GM21447 (cell line): ENCODE results near the gene SF3B4.
"Not testable (repeated sequence)": the region's sequence is repeated elsewhere in the genome, so short reads cannot be mapped to it uniquely, and the experiment has no call there.

Source experiments
- ATAC-seq: cut with Tn5 transposase; IDR thresholded peaks from one replicate; pipeline ENCODE4 v1.9.1; 2021; ENCODE audit not compliant: unreplicated experiment

Gene SF3B4, protein sequence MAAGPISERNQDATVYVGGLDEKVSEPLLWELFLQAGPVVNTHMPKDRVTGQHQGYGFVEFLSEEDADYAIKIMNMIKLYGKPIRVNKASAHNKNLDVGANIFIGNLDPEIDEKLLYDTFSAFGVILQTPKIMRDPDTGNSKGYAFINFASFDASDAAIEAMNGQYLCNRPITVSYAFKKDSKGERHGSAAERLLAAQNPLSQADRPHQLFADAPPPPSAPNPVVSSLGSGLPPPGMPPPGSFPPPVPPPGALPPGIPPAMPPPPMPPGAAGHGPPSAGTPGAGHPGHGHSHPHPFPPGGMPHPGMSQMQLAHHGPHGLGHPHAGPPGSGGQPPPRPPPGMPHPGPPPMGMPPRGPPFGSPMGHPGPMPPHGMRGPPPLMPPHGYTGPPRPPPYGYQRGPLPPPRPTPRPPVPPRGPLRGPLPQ

DNA sequence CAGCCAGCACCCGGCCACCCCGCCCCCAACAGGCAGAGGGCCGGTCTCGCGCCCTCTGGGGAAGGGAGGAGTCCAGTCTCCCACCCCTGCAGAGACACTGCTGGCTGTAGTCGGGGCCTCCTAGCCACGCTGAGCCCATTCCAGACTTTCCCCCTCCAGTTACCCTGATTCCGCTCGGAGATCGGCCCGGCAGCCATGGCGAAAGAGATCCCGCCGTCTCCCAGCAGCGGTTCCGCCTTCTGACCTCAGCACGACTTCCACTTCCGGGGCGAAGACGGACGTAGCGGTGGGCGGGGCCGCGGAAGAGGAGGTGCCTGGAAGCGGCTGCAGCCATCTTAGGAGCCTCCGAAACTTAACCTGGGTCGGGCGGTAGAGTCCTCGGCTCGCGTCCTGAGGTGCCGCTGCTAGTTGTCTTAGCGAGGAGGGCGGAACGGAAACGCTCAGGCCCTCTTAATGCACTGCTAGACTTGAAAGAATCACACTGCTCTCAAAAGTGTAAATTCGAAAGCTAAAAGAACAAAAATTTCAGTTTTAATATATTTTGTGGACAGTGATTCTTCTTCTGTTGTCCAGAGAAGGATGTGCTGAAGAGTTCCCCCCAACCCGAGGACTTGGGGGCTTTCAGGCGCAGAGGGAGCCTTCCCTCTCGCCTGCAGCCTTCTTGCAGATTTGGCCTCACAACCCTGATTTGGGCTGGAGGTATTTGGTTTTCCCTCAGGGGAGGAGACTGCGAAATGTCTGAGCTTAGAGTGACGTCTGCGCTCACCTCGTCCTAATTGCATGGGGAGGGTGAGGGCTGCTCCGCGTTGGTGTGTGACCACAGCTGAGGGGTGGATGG, at the start of gene SF3B4:
Gene SF3B4, minus strand, starts transcription at position 241 of the 838 bp plus-strand sequence. Its CDS starts 44 bp downstream, at position 197.
- ATAC-seq, result peak; percentile 90

DNA sequence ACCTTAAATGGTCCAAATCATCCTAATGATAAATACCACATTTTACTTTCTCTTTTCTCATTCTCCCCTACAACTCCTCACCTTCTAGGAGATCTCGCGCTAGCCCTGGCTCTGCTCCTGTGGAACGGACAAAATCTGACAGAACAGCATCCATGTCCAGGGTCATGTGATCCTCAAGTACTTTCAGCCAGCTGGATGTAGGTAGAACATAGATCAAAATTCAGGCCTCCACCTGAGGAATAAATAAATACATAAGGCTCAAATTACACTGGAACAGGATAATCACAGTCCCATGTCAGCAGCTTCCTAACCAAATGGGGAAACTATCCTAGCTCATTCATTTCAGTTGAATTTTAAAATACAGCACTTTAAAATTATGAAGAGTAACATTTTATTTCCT, 49.7 kb upstream of the SF3B4 start:
- no peak for ATAC-seq

DNA sequence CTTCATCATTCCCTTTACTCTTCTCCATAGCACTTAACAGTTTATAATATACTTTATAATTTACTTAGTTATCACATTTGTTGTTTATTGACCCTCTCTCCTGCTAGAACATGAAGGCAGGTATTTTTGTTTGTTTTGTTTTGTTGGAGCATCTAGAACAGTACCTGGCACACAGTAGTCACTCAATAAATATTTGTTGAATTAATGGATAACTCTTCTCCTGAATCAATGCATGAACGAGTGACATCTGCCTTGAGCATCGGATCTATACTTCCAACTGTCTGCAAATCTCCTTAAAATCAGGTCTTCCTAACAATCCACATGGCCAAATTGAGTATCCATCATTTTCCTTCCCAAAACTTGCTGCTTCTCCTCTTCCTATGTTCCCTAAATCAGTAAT, 44.9 kb upstream of the SF3B4 start:
- no peak for ATAC-seq

DNA sequence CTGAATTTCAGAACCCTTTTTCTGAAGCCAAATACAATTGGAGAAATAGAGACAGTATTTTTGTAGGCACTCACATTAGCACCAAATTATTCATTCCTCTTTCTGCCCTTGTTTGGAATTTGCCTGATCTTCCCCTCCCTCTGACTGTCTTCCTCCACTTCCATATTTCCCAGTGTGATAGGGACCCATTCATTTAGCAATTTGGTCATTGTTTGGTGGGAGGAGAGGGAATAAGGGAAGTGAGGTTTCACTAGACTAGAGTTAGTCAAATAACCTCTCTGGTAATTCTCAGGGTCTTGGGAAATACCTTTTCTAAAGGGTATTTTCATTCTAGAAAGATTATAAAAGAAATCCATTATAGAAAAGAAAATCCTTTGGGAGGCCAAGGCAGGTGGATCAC, 40.0 kb upstream of the SF3B4 start:
- ATAC-seq, result no peak

DNA sequence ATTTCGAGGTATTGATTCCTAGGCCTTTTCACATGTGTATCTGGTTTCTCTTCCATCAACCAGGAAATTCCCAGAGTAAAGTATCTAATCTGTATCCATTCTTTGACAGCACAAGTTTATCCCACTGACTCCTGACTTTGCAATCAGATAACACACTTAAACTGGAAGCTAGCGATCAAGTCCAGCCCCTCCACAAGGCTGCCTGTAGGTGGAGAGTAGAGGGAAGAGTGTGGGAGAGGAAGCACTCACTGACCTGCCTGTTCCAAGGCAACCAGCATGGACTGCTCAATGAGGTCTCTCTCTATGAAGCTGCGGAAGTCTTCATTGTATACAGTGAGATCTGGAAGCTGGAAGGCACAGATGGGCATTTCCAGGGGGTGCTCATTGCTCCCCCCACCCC, 39.4 kb upstream of the SF3B4 start:
- no peak for ATAC-seq

DNA sequence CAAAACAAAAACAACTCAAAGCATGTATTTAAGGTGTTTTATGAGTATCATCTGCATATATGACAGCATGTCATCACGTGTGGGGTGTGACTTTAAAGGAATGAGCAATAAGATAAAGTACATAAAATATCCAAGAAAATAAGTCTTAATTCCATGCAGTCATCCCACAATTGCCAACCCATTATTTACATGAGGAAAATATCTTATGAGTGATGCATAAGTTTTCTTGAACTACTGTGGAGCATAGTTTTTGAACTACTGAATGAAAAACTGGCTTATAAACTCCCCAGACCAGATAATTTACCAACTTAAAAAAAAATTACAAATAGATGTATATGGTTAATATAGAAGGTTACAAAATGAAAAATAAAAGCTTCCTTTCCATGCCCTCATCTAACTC, 38.8 kb upstream of the SF3B4 start:
- ATAC-seq, result no peak

DNA sequence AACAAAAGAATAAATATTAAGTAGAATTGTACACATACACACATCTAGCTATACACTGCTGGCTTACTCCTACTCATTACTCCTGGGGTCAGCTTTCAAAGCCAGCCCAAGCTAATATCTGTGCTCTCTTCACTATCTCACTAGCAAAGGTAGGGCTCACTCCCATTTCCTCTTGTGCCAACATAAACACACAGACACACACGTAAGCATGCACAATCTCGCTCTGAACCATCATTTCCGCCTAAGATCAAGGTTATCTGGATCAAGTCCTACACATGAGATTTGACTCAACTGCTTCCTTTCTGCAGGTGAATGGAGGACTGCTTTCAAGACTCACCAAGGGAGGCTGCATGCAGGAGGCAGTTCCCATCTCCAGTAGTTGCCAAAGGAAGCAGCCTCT, 37.8 kb upstream of the SF3B4 start:
- no peak for ATAC-seq

DNA sequence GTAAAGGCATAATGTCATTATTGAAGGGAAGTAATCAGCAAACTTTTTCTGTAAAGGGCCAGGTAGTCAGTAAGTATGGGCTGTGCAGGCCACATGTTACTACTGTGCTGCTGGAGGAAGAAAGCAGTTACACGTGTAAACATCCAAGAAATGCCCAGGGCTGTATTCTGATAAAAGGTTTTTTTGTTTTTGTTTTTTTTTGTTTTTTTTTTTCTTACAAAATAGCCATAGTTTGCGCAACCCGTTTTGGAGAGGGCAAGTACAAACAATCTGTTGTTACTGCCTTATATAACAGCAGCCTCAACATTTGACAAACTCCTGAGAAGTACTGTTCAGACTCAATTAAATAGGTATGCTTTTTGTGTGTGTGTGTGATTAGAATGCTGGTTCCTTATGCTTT, 35.8 kb upstream of the SF3B4 start:
- ATAC-seq, result no peak

DNA sequence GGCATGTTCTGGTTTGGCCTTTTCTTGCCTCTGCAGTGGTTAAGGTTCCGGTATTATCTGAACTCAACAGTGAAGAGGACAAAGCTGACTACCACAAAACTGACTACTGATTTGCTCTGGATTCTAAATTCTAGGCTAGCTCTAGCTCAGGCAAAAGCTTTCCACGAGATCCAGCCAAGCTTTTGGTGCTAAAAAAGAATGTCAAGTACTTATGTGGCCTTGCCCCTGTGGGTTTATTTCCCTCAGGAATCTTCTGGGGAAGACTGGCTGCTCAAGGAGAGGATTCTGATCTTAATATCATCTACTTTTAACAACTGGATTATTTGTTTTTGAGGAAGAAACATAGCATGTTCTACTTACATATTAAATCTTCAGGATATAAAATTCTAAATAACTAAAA, 35.1 kb upstream of the SF3B4 start:
- no peak for ATAC-seq

DNA sequence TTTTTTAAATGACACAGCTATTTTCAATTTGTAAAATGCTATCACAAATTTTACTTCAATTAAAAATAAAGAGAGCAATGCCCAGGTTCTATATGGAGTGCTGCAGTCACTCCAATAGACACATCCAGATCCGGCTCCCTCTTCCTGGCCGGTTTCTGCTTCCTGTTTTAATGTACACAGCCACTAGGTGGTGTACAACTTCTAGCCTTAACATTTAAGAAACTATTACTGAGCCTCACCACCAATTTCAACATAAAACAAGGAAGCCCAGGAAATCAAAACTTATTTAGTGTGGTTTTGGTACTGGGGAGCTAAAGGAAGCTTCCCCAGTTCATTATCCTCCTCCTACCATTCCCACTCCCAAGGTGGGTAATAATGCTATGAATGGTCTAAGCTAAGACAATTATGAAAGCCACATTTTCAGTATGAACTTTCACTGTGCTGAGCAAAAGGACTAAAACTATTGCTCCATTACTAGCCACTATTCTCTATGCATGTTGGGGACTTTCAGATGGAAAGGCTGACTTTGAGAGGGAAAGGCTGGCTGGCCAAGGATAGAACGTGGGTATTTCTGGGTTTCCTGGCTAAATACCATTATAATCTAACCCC, 34.5 kb upstream of the SF3B4 start:
- no peak for ATAC-seq

DNA sequence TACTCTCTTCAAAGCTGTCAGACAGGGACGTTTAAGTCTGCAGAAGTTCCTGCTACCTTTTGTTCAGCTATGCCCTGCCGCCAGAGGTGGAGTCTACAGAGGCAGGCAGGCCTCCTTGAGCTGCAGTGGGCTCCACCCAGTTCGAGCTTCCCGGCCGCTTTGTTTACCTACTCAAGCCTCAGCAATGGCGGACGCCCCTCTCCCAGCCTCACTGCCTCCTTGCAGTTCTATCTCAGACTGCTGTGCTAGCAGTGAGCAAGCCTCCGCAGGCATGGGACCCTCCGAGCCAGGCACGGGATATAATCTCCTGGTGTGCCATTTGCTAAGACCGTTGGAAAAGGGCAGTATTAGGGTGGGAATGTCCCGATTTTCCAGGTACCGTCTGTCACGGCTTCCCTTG, 29.9 kb upstream of the SF3B4 start:
- not testable (repeated sequence) for ATAC-seq

DNA sequence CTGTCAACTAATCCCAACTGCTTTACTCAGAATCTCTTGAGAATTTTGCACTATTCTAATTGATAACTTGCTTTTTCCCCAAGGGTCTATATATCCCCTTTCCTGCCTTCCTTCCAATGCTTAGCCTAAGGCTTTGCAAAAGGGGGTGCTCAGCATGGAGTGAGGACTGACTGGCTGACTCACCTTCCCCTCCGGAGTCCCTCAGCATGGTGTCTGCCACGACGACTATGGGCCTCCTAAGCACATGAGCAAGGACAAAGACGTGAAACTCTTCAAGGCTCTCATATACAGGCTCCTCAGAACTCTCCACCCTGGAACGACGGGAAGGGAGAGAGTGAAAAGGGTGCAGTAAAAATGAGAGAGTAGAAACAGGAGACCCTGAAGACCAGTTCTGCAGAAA, 22.3 kb upstream of the SF3B4 start:
- ATAC-seq, result no peak

DNA sequence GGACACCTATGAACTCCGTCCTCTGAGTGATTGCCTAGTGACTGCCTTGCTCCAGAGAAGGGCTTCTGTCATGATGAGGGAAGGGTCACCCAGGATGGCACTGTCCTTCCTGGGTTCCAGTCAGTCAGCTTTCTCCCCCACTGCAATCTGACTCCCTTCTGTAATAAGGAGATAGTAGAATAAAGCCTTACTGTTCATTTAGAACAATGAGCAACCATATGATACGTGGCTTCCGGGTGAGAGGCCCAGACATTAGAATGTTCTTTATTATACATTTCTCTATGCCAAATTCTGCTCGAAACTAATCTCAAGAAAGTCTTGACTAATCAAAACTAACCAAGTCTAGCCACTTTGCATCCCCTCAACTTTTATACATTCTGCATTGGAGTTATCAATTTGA, 17.6 kb upstream of the SF3B4 start:
- ATAC-seq, result no peak

DNA sequence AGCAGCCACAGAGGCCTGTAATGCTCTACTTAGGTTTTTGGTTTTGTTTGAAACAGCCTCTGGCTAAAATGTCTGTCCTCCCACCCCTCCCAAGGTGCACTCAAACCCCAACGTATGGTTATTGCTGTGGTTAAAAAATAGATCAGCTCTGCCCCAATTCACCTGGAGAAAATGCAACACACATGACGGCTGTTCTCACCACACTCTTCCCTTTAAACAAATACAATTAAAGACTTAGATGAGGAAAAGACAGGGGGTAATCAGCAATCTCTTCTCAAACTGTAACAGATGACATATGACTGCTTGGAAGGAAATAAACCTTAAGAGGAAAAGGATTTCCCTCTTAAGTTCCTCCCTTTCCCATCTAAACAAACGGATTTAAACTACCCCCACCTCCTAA, 15.3 kb upstream of the SF3B4 start:
- no peak for ATAC-seq

DNA sequence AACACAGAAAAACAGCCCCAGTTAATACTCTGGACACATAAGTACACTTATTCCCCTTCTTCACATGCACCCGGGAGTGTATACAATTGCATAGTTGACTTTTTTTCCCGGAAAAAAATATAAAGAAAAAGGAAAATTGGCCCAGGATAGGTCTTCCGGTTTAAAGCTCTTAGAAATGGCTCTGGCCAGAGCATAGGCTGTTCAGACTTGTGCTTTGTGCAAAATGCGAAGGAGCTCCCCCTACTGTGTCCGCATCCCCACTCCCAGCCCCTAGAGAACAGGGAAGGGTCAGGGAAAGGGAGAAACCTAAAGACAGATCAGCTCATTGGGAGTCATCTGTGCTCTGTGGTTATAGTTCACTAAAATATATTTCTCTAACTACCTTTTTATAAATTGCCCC, 14.6 kb upstream of the SF3B4 start:
- no peak for ATAC-seq

DNA sequence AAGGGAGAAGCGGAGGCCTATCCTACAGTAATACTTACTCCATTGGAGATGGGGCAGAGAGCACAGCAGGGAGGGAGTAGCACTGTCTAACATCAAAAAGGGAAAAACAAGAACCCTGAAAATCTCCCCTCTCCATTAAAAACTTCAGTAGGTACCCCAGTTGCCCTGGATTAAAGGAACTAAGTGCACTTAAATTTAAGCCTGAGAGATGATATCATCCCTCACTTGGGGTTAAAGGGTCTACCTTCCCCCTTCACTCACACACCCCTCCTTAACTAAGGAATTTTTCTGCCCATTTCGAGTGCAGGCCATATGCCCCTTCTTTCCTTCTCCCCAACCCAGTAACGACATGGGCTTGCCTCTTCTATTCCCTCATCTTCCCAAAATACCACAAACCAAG, 12.8 kb upstream of the SF3B4 start:
- no peak for ATAC-seq

DNA sequence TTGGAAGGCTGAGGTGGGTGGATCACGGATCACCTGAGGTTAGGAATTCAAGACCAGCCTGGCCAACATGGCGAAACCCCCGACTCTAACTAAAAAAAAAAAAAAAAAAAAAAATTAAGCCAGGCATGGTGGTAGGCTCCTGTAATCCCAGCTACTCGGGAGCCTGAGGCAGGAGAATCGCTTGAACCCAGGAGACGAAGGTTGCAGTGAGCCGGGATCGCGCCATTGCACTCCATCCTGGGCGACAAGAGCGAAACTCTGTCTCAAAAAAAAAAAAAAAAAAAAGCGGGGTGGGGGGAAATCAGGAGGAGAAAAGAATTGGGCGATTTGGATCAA, 11.0 kb upstream of the SF3B4 start:
- ATAC-seq, result not testable (repeated sequence)

DNA sequence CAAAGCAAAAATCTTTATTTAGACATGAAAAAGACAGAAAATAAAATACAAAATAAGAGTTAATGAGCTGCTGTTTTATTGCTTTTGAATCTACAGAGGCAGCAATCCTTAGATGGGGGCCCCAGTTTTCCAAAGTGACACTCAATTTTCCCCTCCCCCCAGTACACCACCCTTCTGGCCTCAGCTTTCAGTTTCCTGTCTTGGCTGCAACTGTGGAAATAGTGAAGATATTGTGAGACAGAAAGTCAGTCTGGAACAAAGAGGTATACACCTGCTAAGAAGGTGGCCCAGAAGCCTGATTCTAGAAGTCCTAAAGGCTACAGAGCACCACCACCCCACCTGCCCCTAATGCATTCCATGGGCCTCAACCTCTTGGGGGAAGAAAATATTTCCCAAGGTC, 10.2 kb upstream of the SF3B4 start:
- ATAC-seq, result no peak

DNA sequence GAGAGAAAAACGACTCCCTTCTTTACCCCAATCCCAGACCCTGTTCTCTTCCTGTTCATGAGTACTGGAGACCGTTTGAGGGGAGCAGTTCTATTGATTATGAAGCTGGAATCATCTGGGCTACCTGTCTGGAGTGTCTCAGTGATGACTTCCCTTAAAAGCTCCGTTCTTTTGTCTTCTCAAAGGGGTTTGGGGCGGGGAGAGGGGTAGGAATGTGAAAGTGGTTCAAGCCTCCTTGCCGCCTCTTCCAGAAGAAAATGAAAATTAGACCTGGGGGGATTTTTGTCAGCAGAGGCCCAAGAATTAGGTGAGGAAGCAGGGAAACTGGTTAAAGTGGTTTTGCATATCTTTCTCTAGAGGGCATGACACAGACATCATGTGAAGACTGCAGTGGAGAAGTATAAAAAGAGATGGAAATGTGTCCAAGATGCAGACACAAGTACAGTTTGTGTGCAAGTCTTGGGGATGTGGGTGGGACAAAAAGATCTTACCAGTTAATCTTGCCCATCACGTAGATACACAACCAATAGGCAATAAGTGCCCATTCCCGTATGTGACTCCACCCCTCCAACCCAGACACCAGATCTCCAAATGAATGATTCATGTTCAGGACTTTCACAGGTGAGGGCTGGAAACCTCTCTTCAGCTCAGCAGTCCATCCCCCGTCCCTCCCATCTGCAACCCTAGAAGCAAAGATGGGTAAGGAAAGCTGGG, 9.5 kb upstream of the SF3B4 start:
- no peak for ATAC-seq

DNA sequence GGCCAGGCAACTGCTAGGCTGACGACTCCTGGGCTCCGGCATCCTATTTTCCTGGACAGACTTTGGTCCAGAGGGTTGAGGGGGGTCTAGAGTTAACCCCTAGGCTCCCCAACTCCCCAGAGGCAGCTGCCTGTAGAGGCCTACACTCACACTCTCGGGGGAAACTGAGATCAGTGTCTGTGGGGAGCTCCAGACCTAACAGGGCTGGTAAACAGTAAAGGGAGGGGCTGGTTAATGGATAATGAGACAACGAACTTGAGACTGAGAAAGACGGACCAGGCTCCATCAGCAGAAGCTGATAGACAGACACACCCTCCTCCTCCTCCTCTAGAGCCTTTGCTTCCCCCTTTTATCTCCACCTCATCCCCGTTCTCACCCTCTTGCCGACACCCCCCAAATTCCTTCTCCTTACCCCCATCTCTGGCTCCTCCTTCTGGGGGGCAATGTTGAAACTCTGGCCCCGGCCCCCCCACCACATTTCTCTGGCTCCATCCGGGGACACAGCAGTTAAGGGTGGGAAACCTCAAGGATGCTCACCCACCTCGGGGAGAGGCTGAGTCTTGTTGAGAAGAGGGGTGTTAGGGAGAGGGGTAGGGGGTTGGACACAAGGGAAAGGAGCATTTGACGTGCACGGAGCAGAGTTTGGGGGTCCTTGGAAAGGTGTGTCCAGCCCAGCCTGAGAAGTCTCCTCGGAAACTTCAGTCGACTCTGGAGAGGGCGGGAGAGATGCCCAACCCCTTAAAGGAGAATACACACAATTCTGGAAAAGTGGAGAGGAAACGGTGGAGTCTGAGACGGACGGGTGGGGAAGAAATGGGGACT, 8.8 kb upstream of the SF3B4 start, which contains the start of gene MTMR11:
Gene MTMR11, minus strand, starts transcription at position 710 of the 822 bp plus-strand sequence. Its CDS starts 232 bp downstream, at position 478.
- ATAC-seq, result no peak
